Parathyroid adenoma (tissue), 2 donors: ENCODE measurements around the gene IFITM5.

Source experiments
- H2AFZ ChIP-seq: fragments of 300-600 bp; sonication (generic); one replicate; pipeline ENCODE4 v1.7.0; 2017; ENCODE audit warnings: antibody characterized with exemption, mild to moderate bottlenecking
- H3K27ac ChIP-seq: fragments of 300-600 bp; sonication (generic); one replicate; pipeline ENCODE4 v1.7.0; 2017
- H3K27me3 ChIP-seq: fragments of 300-600 bp; sonication (generic); one replicate; pipeline ENCODE4 v1.7.0; 2017; ENCODE audit warnings: low read length; ENCODE audit not compliant: control insufficient read depth, insufficient read depth
- H3K36me3 ChIP-seq: fragments of 300-600 bp; sonication (generic); one replicate; pipeline ENCODE4 v1.7.0; 2017; ENCODE audit warnings: low read length; ENCODE audit not compliant: control insufficient read depth, insufficient read depth
- H3K4me1 ChIP-seq: fragments of 300-600 bp; sonication (generic); one replicate; pipeline ENCODE4 v1.7.0; 2017; ENCODE audit warnings: control low read depth
- H3K4me2 ChIP-seq: fragments of 300-600 bp; sonication (generic); one replicate; pipeline ENCODE4 v1.7.0; 2017; ENCODE audit warnings: low read length
- H3K4me3 ChIP-seq: fragments of 300-600 bp; sonication (generic); one replicate; pipeline ENCODE4 v1.7.0; 2017; ENCODE audit warnings: low read depth, low read length
- H3K79me2 ChIP-seq: fragments of 300-600 bp; sonication (generic); one replicate; pipeline ENCODE4 v1.7.0; 2017; ENCODE audit warnings: control low read depth
- H3K9ac ChIP-seq: fragments of 300-600 bp; sonication (generic); one replicate; pipeline ENCODE4 v1.7.0; 2017; ENCODE audit warnings: mild to moderate bottlenecking
- H3K9me3 ChIP-seq: fragments of 300-600 bp; sonication (generic); one replicate; pipeline ENCODE4 v1.7.0; 2017; ENCODE audit warnings: low read length; ENCODE audit not compliant: control insufficient read depth
- CTCF ChIP-seq: fragments of 300-600 bp; sonication (generic); IDR thresholded peaks from one replicate; pipeline ENCODE4 v1.7.0; 2017; ENCODE audit warnings: antibody characterized with exemption, mild to moderate bottlenecking
- donor health status: primary hyperparathyroidism.

Gene IFITM5

DNA sequence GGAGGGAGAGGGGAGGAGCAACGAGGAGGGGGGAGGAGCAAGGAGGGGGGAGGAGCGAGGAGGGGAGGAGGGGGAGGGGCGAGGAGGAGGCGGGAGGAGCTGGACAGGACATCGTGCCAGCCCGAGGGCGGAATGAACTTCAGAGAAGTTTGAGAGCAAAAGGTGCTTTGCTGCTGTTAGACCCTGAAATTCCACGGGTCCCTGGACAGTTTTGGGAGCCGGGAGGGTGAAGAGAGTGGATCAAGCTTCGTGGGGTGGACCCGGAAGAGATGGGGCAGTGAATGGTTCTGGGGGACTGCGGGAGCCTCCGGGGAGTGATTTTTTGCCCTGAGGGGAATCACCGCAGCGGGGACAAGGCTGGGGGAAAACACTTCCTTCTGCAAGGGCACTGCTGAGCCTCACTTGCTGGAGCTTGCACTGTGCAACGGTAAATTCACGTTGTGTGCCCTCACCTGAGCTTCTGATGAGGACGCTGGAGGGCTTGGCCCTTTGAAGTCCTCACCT lies 31.8 kb downstream of the IFITM5 start:
- Histone ChIP-seq H3K79me2 (no peaks in the 10 kb centered on the region), H3K4me3 (no peak overlapping the region), H2AFZ (no peak overlapping the region), H3K36me3 (no peaks in the 10 kb centered on the region), H3K27ac (no peak overlapping the region), H3K9me3 (no peaks in the 10 kb centered on the region), H3K27me3 (no peaks in the 10 kb centered on the region), H3K4me1 (no peaks in the 10 kb centered on the region), H3K9ac (no peak overlapping the region), H3K4me2 (no peak overlapping the region)
- no peak for TF ChIP-seq CTCF

GRCh38 chr11:266676-267439 lies 32.5 kb downstream of the IFITM5 start:
- no peaks in the 10 kb centered on the region for H3K36me3 ChIP-seq
- no peak overlapping the region for H2AFZ ChIP-seq
- no peaks in the 10 kb centered on the region for H3K9me3 ChIP-seq
- H3K79me2 ChIP-seq: no peaks in the 10 kb centered on the region
- no peaks in the 10 kb centered on the region for H3K27me3 ChIP-seq
- no peak for TF ChIP-seq CTCF
- no peak overlapping the region for H3K27ac ChIP-seq
- no peaks in the 10 kb centered on the region for H3K4me1 ChIP-seq
- no peak overlapping the region for H3K4me3 ChIP-seq
- H3K9ac ChIP-seq: no peak overlapping the region
- H3K4me2 ChIP-seq: no peak overlapping the region

DNA sequence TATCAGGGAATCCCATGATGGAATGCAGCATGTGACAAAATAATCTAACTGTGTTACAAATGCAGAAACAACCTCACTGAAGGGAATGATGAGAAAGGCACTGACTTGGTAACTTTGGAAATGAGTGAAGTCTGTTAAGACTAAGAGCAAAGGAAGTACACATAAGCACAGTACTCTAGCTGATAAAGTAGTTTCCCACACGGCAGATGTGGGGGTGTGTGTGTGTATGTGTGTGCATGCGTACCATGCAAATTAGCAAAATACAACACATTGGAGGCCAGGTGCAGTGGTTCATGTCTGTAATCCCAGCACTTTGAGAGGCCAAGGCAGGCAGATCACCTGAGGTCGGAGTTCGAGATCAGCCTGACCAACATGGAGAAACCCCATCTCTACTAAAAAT lies 37.7 kb downstream of the IFITM5 start:
- H3K36me3 ChIP-seq: no peaks in the 10 kb centered on the region
- no peak overlapping the region for H3K4me2 ChIP-seq
- H3K9me3 ChIP-seq: no peaks in the 10 kb centered on the region
- no peaks in the 10 kb centered on the region for H3K4me1 ChIP-seq
- H3K4me3 ChIP-seq: no peak overlapping the region
- no peaks in the 10 kb centered on the region for H3K27me3 ChIP-seq
- no peak for TF ChIP-seq CTCF
- H2AFZ ChIP-seq: no peak overlapping the region
- H3K9ac ChIP-seq: no peak overlapping the region
- H3K79me2 ChIP-seq: no peaks in the 10 kb centered on the region
- H3K27ac ChIP-seq: no peak overlapping the region

DNA sequence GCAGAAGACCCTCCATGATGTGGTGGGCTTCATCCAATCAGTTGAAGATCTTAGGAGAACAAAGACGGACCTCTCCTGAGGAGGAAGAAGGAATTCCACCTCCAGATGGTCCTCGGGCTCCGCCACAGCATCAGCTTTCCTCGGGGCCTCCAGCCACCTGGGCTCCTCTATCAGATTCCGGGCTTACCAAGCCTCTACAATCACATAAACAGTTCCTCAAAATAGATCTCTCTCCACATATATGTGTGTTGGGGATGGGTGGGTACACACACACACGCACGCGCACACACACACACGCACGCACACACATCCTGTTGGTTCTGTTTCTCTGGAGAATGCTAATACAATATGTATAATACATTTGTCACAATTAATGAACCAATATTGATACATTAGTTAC lies 39.9 kb downstream of the IFITM5 start:
- no peak overlapping the region for H3K9ac ChIP-seq
- no peak overlapping the region for H3K4me3 ChIP-seq
- H3K36me3 ChIP-seq: no peaks in the 10 kb centered on the region
- no peak for TF ChIP-seq CTCF
- no peaks in the 10 kb centered on the region for H3K79me2 ChIP-seq
- no peak overlapping the region for H3K27ac ChIP-seq
- no peak overlapping the region for H3K4me2 ChIP-seq
- H3K27me3 ChIP-seq: no peaks in the 10 kb centered on the region
- no peak overlapping the region for H2AFZ ChIP-seq
- H3K9me3 ChIP-seq: no peaks in the 10 kb centered on the region
- no peaks in the 10 kb centered on the region for H3K4me1 ChIP-seq
